NCI-H748 treated with DMSO at 0.1 percent for 48 hours (cell line): ENCODE results near the gene C22orf31.

Experiments used
- DNase-seq: peaks from one replicate; lab custom pipeline; 2025; lab: John Stamatoyannopoulos, UW

C22orf31 gene

DNA sequence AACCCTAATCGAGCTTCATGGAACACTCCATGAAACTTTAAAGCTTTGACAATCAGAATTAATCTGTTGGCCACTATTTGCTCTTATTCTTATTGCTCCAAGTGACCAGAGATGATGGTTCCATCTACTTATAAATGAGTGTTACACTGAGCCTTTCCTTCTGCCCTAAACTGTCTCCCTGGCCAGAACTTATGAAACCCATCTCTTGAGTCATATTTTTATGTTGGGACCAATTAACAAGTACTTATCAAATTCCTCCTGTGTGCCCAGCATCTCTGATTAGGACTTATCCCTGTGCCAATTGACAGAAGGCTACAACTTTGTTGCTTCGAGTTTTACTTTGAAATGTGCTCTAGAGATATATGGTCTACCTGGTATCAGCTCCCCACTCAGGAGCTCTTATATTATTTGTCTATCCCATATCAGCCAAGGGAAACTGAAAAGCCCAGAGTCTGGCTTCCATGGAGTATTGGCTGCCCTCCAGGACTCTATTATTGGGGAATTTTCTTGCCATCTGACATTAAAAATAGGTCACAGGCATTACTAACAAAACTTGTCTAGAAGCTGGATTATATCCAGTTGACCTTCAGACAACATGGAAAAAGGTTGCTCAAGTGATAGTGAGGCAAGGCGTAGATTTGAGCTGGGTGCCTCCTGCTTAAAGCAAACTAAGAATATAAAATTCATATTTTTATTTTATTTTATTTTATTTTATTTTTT, 20.0 kb upstream of the C22orf31 start:
- DNase-seq: no peak

GRCh38 chr22:29080106-29080975, 18.7 kb upstream of the C22orf31 start:
- DNase-seq: peak; percentile 4

DNA sequence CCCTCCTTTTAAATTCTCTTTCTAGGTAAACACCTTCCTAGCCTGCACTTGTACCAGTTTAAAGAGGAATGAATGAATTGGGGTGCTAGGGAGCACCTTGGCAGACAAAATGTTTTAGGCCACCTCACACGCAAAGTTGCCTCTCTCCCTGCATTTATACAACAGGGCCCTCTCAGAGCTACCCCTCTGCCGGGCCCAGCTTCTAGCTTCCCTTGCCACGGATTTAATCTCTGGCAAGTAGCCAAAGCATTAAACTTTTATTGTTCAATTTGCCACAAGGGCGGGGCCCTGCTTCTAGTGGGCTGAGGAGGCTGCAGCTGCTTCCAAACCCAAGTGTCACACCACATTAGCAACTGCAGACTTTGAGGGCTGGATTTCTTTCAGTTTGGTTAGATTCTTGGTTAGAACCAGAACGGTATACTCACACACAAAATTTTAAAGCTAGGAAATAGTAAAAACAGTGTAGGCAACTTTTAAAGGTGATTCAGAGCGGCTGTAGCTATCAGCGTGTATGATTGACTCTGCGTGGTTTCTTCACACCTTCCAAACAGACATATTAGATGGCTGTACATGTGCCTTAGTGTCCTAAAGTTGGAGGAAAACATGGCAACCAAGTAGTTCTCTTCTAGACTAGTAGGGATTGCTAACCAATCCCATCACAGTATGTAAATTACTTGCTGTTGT, 17.7 kb upstream of the C22orf31 start:
- peak; percentile 76 for DNase-seq

DNA sequence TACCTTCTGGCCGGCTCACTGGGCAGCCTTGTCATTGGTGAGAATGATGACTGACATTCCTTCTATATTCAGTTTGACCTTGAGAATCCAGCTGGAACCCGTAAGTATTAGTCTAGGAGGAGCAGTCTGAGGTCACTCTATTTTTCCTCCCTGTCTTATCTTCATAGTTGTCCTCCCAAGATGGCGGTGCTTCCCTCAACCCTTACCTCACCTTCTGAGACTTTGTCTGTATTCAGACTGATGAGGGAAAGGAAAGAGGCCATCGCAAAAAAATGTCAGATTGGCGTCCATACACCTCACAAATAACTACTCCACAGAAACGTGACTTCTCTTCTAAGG, 17.2 kb upstream of the C22orf31 start:
- DNase-seq: no peak

GRCh38 chr22:29078036-29078868, 16.6 kb upstream of the C22orf31 start:
- no peak for DNase-seq

GRCh38 chr22:29074276-29074772, 12.7 kb upstream of the C22orf31 start:
- no peak for DNase-seq

DNA sequence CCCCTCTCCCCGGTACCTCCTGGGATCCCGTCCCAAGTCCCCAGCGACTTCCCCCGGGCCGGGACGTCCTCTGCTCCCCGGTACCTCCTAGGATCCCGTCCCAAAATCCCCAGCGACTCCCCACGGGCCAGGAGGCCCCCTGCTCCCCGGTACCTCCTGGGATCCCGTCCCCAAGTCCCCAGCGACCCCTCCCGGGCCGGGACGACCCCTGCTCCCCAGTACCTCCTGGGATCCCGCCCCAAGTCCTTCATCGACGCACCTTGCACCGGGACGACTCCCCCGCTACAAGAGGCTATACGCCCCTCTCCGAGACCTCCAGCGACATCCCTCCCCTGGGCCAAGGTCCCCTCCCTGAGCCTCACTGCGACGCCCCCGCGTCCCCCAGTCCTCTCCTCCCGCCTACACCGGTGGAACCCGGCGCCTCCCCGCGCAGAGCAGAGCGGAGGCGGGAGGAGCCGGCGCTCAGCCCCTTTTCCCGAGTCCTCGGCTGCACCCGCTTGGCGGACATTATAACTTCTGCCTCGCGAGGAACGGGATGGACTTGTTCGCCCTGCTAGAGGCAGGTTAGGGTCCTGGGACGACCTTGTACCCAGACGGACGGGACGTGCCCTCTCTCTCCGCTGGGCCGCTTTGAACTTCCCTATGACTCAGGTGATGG, 12.1 kb upstream of the C22orf31 start:
- no peak for DNase-seq

DNA sequence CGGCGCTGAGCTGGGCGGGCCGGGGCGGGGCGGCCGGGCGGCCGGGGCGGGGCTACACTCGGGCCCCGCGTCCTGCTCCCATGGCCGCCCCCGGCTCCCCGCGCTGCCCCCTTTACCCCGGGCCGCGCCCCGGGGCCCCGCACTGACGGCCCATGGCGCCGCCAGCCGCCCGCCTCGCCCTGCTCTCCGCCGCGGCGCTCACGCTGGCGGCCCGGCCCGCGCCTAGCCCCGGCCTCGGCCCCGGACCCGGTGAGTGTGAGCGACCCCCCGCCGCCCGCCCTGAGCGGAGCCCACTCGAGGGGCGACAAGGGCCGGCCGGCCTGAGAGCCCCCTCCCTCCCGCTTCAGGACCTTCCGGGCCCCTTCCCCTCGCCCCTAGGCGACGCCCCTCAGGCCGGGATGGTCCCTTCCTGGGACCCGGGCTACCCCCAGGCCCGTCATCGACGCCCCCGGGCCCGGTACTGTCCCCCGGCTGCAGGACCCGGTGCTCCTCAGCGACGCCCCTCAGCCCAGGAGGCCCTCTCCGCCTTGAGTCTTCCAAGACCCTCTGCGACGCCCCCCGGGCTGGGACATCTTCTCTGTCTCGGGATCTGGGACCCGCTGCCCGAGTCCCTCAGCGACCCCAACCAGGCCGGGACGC, 11.5 kb upstream of the C22orf31 start, which contains the start of gene KREMEN1:
KREMEN1 (plus strand) TSS at position 57 of the 639 bp plus-strand sequence; CDS start at position 153, 96 bp downstream.
- no peak for DNase-seq

- DNase-seq: peak; percentile 51
Observed at GRCh38 chr22:29072193-29072978, 10.8 kb upstream of the C22orf31 start.

DNA sequence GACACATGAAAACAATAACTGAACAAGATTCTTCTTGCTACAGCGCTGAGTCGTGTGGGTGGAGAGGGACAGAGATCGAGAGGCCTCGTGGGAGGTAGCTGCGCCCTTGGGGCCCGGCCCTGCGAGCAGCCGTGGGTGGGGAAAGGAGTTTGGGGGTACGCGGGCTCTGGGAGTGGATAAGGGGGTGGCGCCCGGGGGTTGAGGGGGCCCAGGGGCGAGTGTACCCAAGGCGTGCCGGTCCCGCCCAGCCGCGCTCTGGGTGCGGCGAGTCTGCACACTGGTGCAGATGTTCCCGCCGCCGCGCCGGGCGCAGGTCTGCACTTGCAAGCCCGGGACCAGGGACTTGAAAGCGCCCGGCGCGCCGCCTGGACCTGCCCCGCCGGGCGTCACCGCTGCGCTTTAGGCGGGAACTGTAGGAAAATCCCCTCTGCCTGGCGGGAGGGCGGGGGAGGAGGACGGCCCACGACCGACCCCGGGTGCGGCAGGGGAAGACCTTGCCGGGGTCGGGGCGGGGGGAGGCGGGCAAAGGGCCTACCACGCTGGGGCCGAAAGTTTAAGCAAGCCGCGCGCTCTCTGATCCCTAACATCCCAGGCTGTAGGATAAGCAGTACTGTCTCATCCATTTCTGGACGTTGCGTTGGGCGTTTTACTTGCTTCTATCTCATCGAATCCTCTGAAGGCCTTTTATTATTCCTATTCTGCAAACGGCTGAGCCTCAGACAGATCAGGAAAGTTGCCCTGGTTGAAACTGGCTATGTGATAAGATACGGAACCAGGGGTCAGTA, 9.8 kb upstream of the C22orf31 start:
- peak; percentile 8 for DNase-seq

DNA sequence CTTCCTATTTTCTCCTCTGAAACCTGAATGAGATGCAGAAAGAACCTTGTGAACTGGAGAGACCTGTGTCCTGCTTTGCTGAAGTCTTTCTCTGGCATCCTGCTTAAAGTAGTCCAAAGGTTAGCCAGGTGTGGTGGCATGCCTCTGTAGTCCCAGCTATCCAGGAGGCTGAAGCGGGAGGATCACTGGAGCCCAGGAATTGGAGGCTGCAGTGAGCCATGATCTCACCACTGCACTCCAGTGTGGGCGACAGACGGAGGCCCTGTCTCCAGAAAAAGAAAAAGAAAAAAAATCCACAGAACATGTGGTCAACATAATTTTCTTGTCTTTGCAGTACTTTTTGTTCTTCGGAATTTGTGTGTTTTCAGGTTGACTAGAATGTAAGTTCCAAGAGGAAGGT, 8.9 kb upstream of the C22orf31 start:
- DNase-seq: no peak

GRCh38 chr22:29069463-29069862, 7.8 kb upstream of the C22orf31 start:
- DNase-seq: no peak

- DNase-seq: no peak
Observed at GRCh38 chr22:29065468-29066190, 4.0 kb upstream of the C22orf31 start.

DNA sequence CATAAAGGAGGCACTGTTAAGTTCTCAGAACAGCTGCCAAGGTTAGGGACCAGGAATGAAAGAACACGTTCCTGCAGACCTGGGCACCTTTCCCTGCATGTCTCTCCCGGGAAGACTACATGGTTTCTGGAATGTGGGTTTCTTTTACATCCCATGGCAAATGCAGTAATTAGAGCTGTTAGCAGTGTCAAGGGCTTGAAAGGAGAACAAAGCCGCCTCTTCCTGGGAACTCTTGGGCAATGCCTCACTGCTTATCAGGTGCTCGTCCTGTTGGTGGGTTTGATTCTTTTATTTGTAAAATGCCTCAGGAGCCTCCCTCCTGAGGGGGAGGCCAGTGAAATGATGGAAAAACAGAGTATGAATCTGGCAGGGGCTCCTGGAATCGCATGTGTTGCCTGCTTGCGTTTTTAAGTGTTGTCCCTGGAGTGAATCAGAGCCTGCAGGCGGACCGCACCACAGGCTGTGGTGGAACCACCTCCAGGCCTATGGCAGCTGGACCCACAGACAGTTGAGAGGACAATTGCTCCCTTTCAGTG, 723 bp upstream of the C22orf31 start:
- no peak for DNase-seq

DNA sequence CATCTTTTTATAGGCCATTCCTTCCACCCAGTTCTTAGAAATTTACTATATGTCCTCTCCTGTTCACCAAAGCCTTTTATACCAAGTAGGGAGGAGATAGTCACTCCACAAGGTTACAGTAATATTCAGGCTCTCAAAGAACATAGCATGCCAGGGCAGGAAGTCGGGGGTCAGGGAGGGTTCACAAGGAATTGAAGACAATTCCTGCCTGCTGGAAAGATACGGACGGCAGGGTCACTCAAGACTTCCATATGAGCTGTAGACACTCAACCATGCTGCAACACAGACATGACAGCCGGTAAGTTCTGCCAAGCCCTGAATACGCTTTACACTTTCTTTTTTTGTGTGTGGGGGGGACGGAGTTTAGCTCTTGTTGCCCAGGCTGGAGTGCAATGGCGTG, 700 bp downstream of the C22orf31 start:
- DNase-seq: no peak

DNA sequence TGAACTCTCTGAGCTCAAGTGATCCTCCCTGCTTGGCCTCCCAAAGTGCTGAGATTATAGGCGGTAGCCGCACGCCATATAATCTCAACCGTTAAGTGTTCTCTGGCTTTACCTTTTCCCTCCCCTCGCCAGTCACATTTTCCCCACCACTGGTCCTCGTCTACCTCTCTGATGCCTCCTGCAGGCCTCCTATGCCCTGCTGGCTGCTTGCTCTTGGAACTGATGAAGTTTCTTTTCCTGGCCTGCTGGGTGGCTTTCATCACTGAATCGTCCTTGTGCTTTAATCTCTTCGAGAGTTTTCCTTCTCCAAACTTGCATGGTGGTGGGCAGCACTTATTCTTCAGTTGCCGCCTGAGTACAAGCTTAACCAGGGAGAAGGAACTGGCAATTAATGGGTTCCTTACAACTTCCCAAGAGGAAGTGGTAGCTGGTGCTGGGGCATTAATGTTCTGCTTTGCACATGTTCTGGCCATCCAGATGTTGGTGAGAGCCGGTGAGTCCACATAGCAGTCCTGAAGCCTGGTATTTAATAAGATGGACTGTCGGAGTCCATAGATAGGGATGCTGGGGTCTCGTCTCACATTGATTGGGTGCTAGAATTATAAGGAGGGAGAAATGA, 1.3 kb downstream of the C22orf31 start:
- no peak for DNase-seq

DNA sequence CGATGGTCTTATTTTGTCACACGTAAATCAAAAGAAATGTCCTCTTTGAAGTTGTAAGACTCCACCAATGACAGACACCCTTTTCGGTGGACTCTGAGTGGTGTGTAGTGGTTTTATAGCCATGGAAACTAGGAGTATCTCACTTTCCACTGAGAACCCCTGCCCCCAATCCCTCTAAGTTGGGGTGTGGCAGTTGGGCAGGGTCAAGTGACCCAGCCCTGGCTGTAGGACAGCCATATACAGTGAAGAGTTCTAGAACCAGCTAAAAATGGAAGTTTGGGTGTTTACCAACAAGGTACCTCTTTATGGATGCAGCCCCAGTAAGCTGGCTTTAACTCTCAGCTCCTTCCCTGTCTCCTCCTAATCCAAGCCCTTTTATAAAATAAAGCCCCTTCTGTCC, 5.2 kb downstream of the C22orf31 start:
- DNase-seq: no peak
